Measurements from ENCODE around the gene MTA3. TPM values are rescaled to one million over a fixed set of nuclear protein-coding genes. Genes with fewer than 3 reads are reported as not detected.

Gene MTA3
- total and polyA plus RNA-seq, 9 donors: 31.9 to 87.5 (median 61.0) TPM

- TF ChIP-seq POLR2A (IDR thresholded peaks at IDR 0.05): no peak
- TF ChIP-seq CTCF (IDR thresholded peaks at IDR 0.05): no peak
- TF ChIP-seq EP300 (IDR thresholded peaks at IDR 0.05): no peak
- DNase-seq: no peak
- Histone ChIP-seq H3K4me1 (ENCODE audit: insufficient read depth) (peaks cover 9% of the 10 kb centered on the region), H3K27me3 (no peaks in the 10 kb centered on the region), H3K36me3 (no peaks in the 10 kb centered on the region), H3K4me3 (no peak overlapping the region), H3K9me3 (no peaks in the 10 kb centered on the region), H3K27ac (no peak overlapping the region)
- whole genome bisulfite sequencing, 3 donors: 15 to 27% (median 17%) methylated on average over 5 of the region's 5 CpGs
- intact Hi-C loops (cut with DNase I): no loop called here
Observed at GRCh38 chr2:42653039-42653438, 84.6 kb downstream of the MTA3 start.

- Histone ChIP-seq H3K27ac (no peak overlapping the region), H3K9me3 (no peaks in the 10 kb centered on the region), H3K27me3 (no peaks in the 10 kb centered on the region), H3K4me3 (no peak overlapping the region), H3K36me3 (no peaks in the 10 kb centered on the region), H3K4me1 (ENCODE audit: insufficient read depth) (peaks cover 9% of the 10 kb centered on the region)
- WGBS, 3 donors: 80 to 95% (median 95%) methylated on average over 2 of the region's 2 CpGs
- DNase-seq: no peak
- intact Hi-C loops (cut with DNase I): no loop called here
- TF ChIP-seq CTCF (IDR thresholded peaks at IDR 0.05) (no peak), POLR2A (IDR thresholded peaks at IDR 0.05) (no peak), EP300 (IDR thresholded peaks at IDR 0.05) (no peak)
Observed at GRCh38 chr2:42653908-42654445, 85.5 kb downstream of the MTA3 start.

- no peaks in the 10 kb centered on the region for H3K36me3 ChIP-seq
- no peaks in the 10 kb centered on the region for H3K27me3 ChIP-seq
- intact Hi-C loops (cut with DNase I): no loop called here
- H3K27ac ChIP-seq: no peak overlapping the region
- H3K4me3 ChIP-seq: no peak overlapping the region
- peaks cover 9% of the 10 kb centered on the region for H3K4me1 ChIP-seq (ENCODE audit: insufficient read depth)
- DNase-seq: no peak
- 81 to 87% (median 86%) methylated on average over 8 of the region's 8 CpGs for WGBS, 3 donors
- no peaks in the 10 kb centered on the region for H3K9me3 ChIP-seq
- TF ChIP-seq EP300 (IDR thresholded peaks at IDR 0.05) (no peak), POLR2A (IDR thresholded peaks at IDR 0.05) (no peak), CTCF (IDR thresholded peaks at IDR 0.05) (no peak)
Observed at GRCh38 chr2:42658306-42658705, 89.9 kb downstream of the MTA3 start.

- no peak overlapping the region for H3K4me3 ChIP-seq
- TF ChIP-seq EP300 (IDR thresholded peaks at IDR 0.05): no peak
- no peak for TF ChIP-seq POLR2A (IDR thresholded peaks at IDR 0.05)
- TF ChIP-seq CTCF (IDR thresholded peaks at IDR 0.05): no peak
- H3K36me3 ChIP-seq: no peaks in the 10 kb centered on the region
- intact Hi-C loops (cut with DNase I): loop anchor here (5.0 to 10.0 kb wide), 4 partner anchors 162 to 295 kb away; partner anchors contain the start of genes KCNG3 (in 2 of the 4) and COX7A2L (in 1 of the 4)
- no peaks in the 10 kb centered on the region for H3K9me3 ChIP-seq
- H3K27me3 ChIP-seq: no peaks in the 10 kb centered on the region
- peak in 2 of 5 donors; percentile 17 to 23 for DNase-seq
- peaks cover 1% of the 10 kb centered on the region for H3K4me1 ChIP-seq (ENCODE audit: insufficient read depth)
- 30 to 45% (median 31%) methylated on average over 4 of the region's 4 CpGs for WGBS, 3 donors
- H3K27ac ChIP-seq: no peak overlapping the region
Observed at GRCh38 chr2:42659609-42660008, 91.2 kb downstream of the MTA3 start.
